OCI-LY3 (cell line): ENCODE measurements around the gene OR10AD1.

Source experiments
- H2AFZ ChIP-seq: fragments of 200-600, 300-600 bp; shearing (Covaris generic); 2 replicates; pipeline ENCODE4 v1.6.0; 2014; ENCODE audit warnings: antibody characterized with exemption, low read depth, low read length
- H3K27ac ChIP-seq: fragments of 200-600, 300-600 bp; sonication (generic); 2 replicates; pipeline ENCODE4 v1.5.1; 2014; ENCODE audit warnings: mild to moderate bottlenecking, low read length, moderate library complexity, mixed read lengths
- H3K27me3 ChIP-seq: fragments of 200-600, 300-600 bp; sonication (generic); 2 replicates; pipeline ENCODE4 v1.6.1; 2014; ENCODE audit warnings: low read depth, low read length, mixed read lengths
- H3K36me3 ChIP-seq: fragments of 200-600, 300-600 bp; sonication (generic); replicated peaks from 2 replicates; pipeline ENCODE3; 2014; ENCODE audit warnings: low read depth, low read length, mixed read lengths
- H3K4me1 ChIP-seq: fragments of 300-600, 200-600 bp; sonication (generic); 2 replicates; pipeline ENCODE4 v1.6.1; 2014; ENCODE audit warnings: low read length, mixed read lengths
- H3K4me2 ChIP-seq: fragments of 200-600, 300-600 bp; sonication (generic); 2 replicates; pipeline ENCODE4 v1.6.1; 2014; ENCODE audit warnings: low read length, mixed read lengths
- H3K4me3 ChIP-seq: fragments of 300-600, 200-600 bp; sonication (generic); 2 replicates; pipeline ENCODE4 v1.5.1; 2014; ENCODE audit warnings: antibody characterized with exemption, mild to moderate bottlenecking, low read length, moderate library complexity
- H3K79me2 ChIP-seq: fragments of 300-600, 200-600 bp; shearing (Covaris generic); 2 replicates; pipeline ENCODE4 v1.6.1; 2014; ENCODE audit warnings: mild to moderate bottlenecking, low read length, mixed read lengths
- H3K9ac ChIP-seq: fragments of 300-600, 200-600 bp; shearing (Covaris generic); 2 replicates; pipeline ENCODE4 v1.6.0; 2014; ENCODE audit warnings: mild to moderate bottlenecking, low read length, moderate library complexity
- H3K9me3 ChIP-seq: fragments of 200-600, 300-600 bp; shearing (Covaris generic); 2 replicates; pipeline ENCODE4 v1.6.1; 2014; ENCODE audit warnings: low read length, mixed read lengths; ENCODE audit not compliant: insufficient read depth
- H4K20me1 ChIP-seq: fragments of 200-600, 300-600 bp; sonication (generic); 2 replicates; pipeline ENCODE4 v1.6.1; 2016; ENCODE audit warnings: low read length, mixed read lengths; ENCODE audit not compliant: insufficient read depth
- EZH2phosphoT487 ChIP-seq: fragments of 200-600 bp; shearing (Covaris generic); IDR thresholded peaks from 2 replicates; pipeline ENCODE4 v1.6.1; 2018; ENCODE audit warnings: antibody characterized with exemption, mixed run types, low read depth
- TF ChIP-seq, protein P1 (sequence below): fragments of 200-600, 300-600 bp; sonication (generic); IDR thresholded peaks from 2 replicates; pipeline ENCODE4 v1.5.1; 2014; ENCODE audit warnings: antibody characterized with exemption, low read length, low read depth

Gene OR10AD1

DNA sequence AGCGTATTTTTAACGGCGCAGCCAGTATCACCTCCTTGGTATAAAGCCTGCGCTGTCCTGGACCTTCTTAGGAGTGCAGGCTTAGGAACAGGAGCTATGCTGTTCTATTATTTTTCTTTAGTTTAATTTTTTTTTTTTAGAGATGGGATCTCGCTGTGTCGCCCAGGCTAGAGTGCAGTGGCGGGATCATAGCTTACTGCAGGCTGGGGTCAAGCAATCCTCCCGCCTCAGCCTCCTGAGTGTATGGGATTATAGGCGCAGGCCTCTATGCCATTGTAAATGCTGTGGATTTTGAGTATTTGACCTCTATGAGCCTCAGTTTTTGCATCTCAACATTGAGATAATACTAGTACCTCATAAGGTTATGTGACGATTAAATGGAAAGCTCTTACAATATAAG lies 4.1 kb downstream of the OR10AD1 start:
- no peak overlapping the region for H3K27ac ChIP-seq
- peak overlapping the region; percentile 79 for H3K4me3 ChIP-seq
- H3K4me2 ChIP-seq, result peak overlapping the region; percentile 85
- H3K79me2 ChIP-seq, result peaks cover 6% of the 10 kb centered on the region; the same call in 1 of the 2 replicates
- H3K27me3 ChIP-seq, result 0 out of 2 replicates have a peak, but pooled peaks cover 5% of the 10 kb centered on the region
- peaks cover 10% of the 10 kb centered on the region; the same call in 1 of the 2 replicates for H3K4me1 ChIP-seq
- H4K20me1 ChIP-seq, result no peaks in the 10 kb centered on the region
- no peaks in the 10 kb centered on the region for H3K36me3 ChIP-seq
- H3K9ac ChIP-seq, result no peak overlapping the region
- TF ChIP-seq, protein P1, sequence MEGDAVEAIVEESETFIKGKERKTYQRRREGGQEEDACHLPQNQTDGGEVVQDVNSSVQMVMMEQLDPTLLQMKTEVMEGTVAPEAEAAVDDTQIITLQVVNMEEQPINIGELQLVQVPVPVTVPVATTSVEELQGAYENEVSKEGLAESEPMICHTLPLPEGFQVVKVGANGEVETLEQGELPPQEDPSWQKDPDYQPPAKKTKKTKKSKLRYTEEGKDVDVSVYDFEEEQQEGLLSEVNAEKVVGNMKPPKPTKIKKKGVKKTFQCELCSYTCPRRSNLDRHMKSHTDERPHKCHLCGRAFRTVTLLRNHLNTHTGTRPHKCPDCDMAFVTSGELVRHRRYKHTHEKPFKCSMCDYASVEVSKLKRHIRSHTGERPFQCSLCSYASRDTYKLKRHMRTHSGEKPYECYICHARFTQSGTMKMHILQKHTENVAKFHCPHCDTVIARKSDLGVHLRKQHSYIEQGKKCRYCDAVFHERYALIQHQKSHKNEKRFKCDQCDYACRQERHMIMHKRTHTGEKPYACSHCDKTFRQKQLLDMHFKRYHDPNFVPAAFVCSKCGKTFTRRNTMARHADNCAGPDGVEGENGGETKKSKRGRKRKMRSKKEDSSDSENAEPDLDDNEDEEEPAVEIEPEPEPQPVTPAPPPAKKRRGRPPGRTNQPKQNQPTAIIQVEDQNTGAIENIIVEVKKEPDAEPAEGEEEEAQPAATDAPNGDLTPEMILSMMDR, result no peak
- no peak for TF ChIP-seq EZH2phosphoT487
- H2AFZ ChIP-seq, result no peak overlapping the region
- no peaks in the 10 kb centered on the region for H3K9me3 ChIP-seq

- peaks cover 6% of the 10 kb centered on the region; the same call in 1 of the 2 replicates for H3K79me2 ChIP-seq
- H2AFZ ChIP-seq, result peak overlapping the region; percentile 93
- peak overlapping the region; percentile 85 for H3K4me2 ChIP-seq
- no peaks in the 10 kb centered on the region for H3K36me3 ChIP-seq
- peak overlapping the region; percentile 79 for H3K4me3 ChIP-seq
- H4K20me1 ChIP-seq, result no peaks in the 10 kb centered on the region
- H3K9ac ChIP-seq, result peak overlapping the region; percentile 70
- peak overlapping the region; percentile 47 for H3K27ac ChIP-seq
- peaks cover 10% of the 10 kb centered on the region; the same call in 1 of the 2 replicates for H3K4me1 ChIP-seq
- no peak for TF ChIP-seq EZH2phosphoT487
- H3K27me3 ChIP-seq, result 0 out of 2 replicates have a peak, but pooled peaks cover 5% of the 10 kb centered on the region
- no peaks in the 10 kb centered on the region for H3K9me3 ChIP-seq
These were observed 4.5 kb downstream of the OR10AD1 start for GRCh38 chr12:48198672-48198971.

- Histone ChIP-seq H3K79me2 (peaks cover 6% of the 10 kb centered on the region; the same call in 1 of the 2 replicates), H2AFZ (peak overlapping the region; percentile 93), H3K4me3 (peak overlapping the region; percentile 79), H3K27me3 (0 out of 2 replicates have a peak, but pooled peaks cover 5% of the 10 kb centered on the region), H3K4me1 (peaks cover 10% of the 10 kb centered on the region; the same call in 1 of the 2 replicates), H3K9ac (peak overlapping the region; percentile 70), H3K36me3 (no peaks in the 10 kb centered on the region), H3K27ac (peak overlapping the region; percentile 47), H3K9me3 (no peaks in the 10 kb centered on the region), H3K4me2 (peak overlapping the region; percentile 85), H4K20me1 (no peaks in the 10 kb centered on the region)
- TF ChIP-seq EZH2phosphoT487, result no peak
- TF ChIP-seq, protein P1, result no peak
These were observed 5.0 kb downstream of the OR10AD1 start for GRCh38 chr12:48197971-48198671.

- Histone ChIP-seq H3K79me2 (peaks cover 6% of the 10 kb centered on the region; the same call in 1 of the 2 replicates), H4K20me1 (no peaks in the 10 kb centered on the region), H3K4me1 (peaks cover 10% of the 10 kb centered on the region; the same call in 1 of the 2 replicates), H3K4me2 (peak overlapping the region; percentile 85), H3K36me3 (no peaks in the 10 kb centered on the region), H3K27me3 (0 out of 2 replicates have a peak, but pooled peaks cover 5% of the 10 kb centered on the region), H3K9ac (peak overlapping the region; percentile 70), H3K9me3 (no peaks in the 10 kb centered on the region), H2AFZ (peak overlapping the region; percentile 93), H3K27ac (peak overlapping the region; percentile 34), H3K4me3 (peak overlapping the region; percentile 79)
- no peak for TF ChIP-seq EZH2phosphoT487
- TF ChIP-seq, protein P1, result peak; percentile 67
These were observed 5.5 kb downstream of the OR10AD1 start for GRCh38 chr12:48197549-48197970.
